HepG2 (cell line): ENCODE data around the gene UBE2L6. TPM values are rescaled to one million over a fixed set of nuclear protein-coding genes. Genes with fewer than 3 reads are reported as not detected.

Experiments used
- ATAC-seq: fragments of 200-7000 bp; cut with Tn5 transposase; 3 replicates; pipeline ENCODE4 v1.9.1; 2020; ENCODE audit warnings: mild to moderate bottlenecking, moderate library complexity
- BruUV-seq: library from RNA; stranded (reverse); fragments of 400-500 nt; replicated peaks from 2 replicates; lab custom pipeline; 2021; lab: Mats Ljungman, UMichigan
- CTCF ChIA-PET: fragments of 300-600 bp; formaldehyde crosslinking; extraction: SDS; loops from one replicate; lab custom pipeline; 2021; ENCODE audit warnings: low total read pairs, inconsistent platforms, low intra/inter-chr PET ratio; lab: Yijun Ruan, JAX
- POLR2A ChIA-PET: fragments of 350-600 bp; sonication (Branson Sonifier 250); formaldehyde crosslinking; loops from one replicate; lab custom pipeline; 2020; ENCODE audit warnings: antibody characterized with exemption, inconsistent platforms; lab: Yijun Ruan, JAX
- DNase-seq: peaks from one replicate; pipeline ENCODE4 v3.0.0-alpha.2; 2015; ENCODE audit warnings: low spot score
- FAIRE-seq: peaks from 3 replicates; lab custom pipeline; 2011; peaks lifted over from hg19 to GRCh38; lab: Jason Lieb, UNC
- H2AFZ ChIP-seq: one replicate; pipeline ENCODE4 v1.6.1; 2011; ENCODE audit warnings: low read length, inconsistent platforms
- H3K27ac ChIP-seq: fragments of 300-600 bp; 3 replicates; pipeline ENCODE4 v1.8.0; 2011; ENCODE audit warnings: mixed run types, mild to moderate bottlenecking, mixed read lengths, low read length, inconsistent platforms; ENCODE audit not compliant: insufficient read depth; ENCODE audit errors: extremely low read length
- H3K27me3 ChIP-seq, 2 experiments: fragments of 200-600 bp in 1 of 2; 2 replicates in 1 of 2; 3 replicates in 1 of 2; pipeline versions ENCODE4 v1.6.0 to v1.8.0; 2011; ENCODE audit warnings: low read length in 2 of 2, mild to moderate bottlenecking in 2 of 2, moderate library complexity in 2 of 2, inconsistent platforms in 1 of 2; ENCODE audit not compliant: insufficient read depth in 2 of 2, control insufficient read depth in 1 of 2
- H3K36me3 ChIP-seq, 2 experiments: fragments of 200-600 bp in 1 of 2; replicated peaks in 1 of 2; 2 replicates in 1 of 2; 3 replicates in 1 of 2; pipeline versions ENCODE4 v1.5.1 to v1.8.0; 2011; ENCODE audit warnings: low read length in 2 of 2, inconsistent platforms in 1 of 2; ENCODE audit not compliant: insufficient read depth in 2 of 2, control insufficient read depth in 1 of 2
- H3K4me1 ChIP-seq: 2 replicates; pipeline ENCODE4 v1.5.1; 2012; ENCODE audit warnings: low read length, inconsistent platforms; ENCODE audit not compliant: insufficient read depth
- H3K4me2 ChIP-seq: 2 replicates; pipeline ENCODE4 v1.6.0; 2011; ENCODE audit warnings: low read depth, low read length, inconsistent platforms
- H3K4me3 ChIP-seq, 3 experiments: fragments of 200-600 bp in 1 of 3; sonication (generic), shearing (Covaris generic) in 1 of 3; replicated peaks in 1 of 3; 2 replicates each; pipeline ENCODE4 v1.5.1; 2011 to 2016; ENCODE audit warnings: low read length in 3 of 3, inconsistent platforms in 2 of 3, low read depth in 2 of 3, mild to moderate bottlenecking in 2 of 3, control low read depth in 1 of 3, mixed read lengths in 1 of 3; ENCODE audit not compliant: insufficient read depth in 1 of 3
- H3K79me2 ChIP-seq: one replicate; pipeline ENCODE4 v1.6.1; 2011; ENCODE audit warnings: low read length, inconsistent platforms; ENCODE audit not compliant: insufficient read depth
- H3K9ac ChIP-seq: 2 replicates; pipeline ENCODE4 v1.6.0; 2011; ENCODE audit warnings: mild to moderate bottlenecking, low read depth, low read length, inconsistent platforms; ENCODE audit not compliant: insufficient read depth
- H3K9me3 ChIP-seq: 2 replicates; pipeline ENCODE4 v1.5.1; 2012; ENCODE audit warnings: mild to moderate bottlenecking, low read length
- H4K20me1 ChIP-seq: 2 replicates; pipeline ENCODE4 v1.6.0; 2011; ENCODE audit warnings: inconsistent platforms, mild to moderate bottlenecking, low read length, moderate library complexity; ENCODE audit not compliant: insufficient read depth
- BRD4 ChIP-seq: sonication (generic); formaldehyde crosslinking; IDR thresholded peaks from 2 replicates; pipeline ENCODE4 v1.4.0; 2020; ENCODE audit warnings: missing genetic modification reagents
- ELF1 ChIP-seq: sonication (generic); formaldehyde crosslinking; IDR thresholded peaks from 2 replicates; pipeline ENCODE4 v1.4.0; 2020; ENCODE audit warnings: missing genetic modification reagents
- PHB2 ChIP-seq: fragments of 450-650 bp; IDR thresholded peaks from 2 replicates; pipeline ENCODE4 v1.6.1; 2018; ENCODE audit not compliant: partially characterized antibody
- SETDB1 ChIP-seq: sonication (generic); formaldehyde crosslinking; IDR thresholded peaks from 2 replicates; pipeline ENCODE4 v1.5.1; 2020; ENCODE audit warnings: missing genetic modification reagents, mild to moderate bottlenecking, borderline replicate concordance
- ZBTB7A ChIP-seq: sonication (generic); formaldehyde crosslinking; IDR thresholded peaks from 2 replicates; pipeline ENCODE4 v1.8.0; 2022; ENCODE audit warnings: mild to moderate bottlenecking, missing genetic modification reagents
- ZNF556 ChIP-seq: sonication (generic); formaldehyde crosslinking; IDR thresholded peaks from 2 replicates; pipeline ENCODE4 v1.4.0; 2020; ENCODE audit warnings: mild to moderate bottlenecking, missing genetic modification reagents, borderline replicate concordance
- ZNF572 ChIP-seq: sonication (generic); formaldehyde crosslinking; IDR thresholded peaks from 2 replicates; pipeline ENCODE4 v1.5.1; 2020; ENCODE audit warnings: mild to moderate bottlenecking, missing genetic modification reagents
- WGBS: methylation state at CpG from one replicate; pipeline ENCODE4 v1.1.6; 2017; ENCODE audit warnings: low lambda C conversion rate; 5-methylcytosine and 5-hydroxymethylcytosine counted together
- in situ Hi-C: cut with HindIII; loops from 2 replicates; pipeline ENCODE4 v1.10.0; 2017; ENCODE audit warnings: low pct_unique_long_range_greater_than_20kb; ENCODE audit not compliant: extremely low pct_ligation_motif_present
- intact Hi-C: fragments of 100-400 bp; cut with micrococcal nuclease; formaldehyde crosslinking; loops from one replicate; pipeline ENCODE4 v1.10.0; 2022; ENCODE audit not compliant: unreplicated experiment
- polyA plus RNA-seq, 8 experiments: library from polyadenylated mRNA; depleted of rRNA in 3 of 8; stranded (reverse) in 7 of 8; unstranded in 1 of 8; fragments of >200 nt; fragmentation: Illumina TruSeq in 4 of 8; extraction: Trizol in 4 of 8; gene quantifications; 2 replicates each; pipeline versions ENCODE4 v1.2.1 to v1.2.3, GENCODE V29; 2011 to 2016; ENCODE audit warnings: low read depth in 4 of 8, missing spikeins in 1 of 8, mixed read lengths in 1 of 8; ENCODE audit not compliant: insufficient read depth in 1 of 8
- total RNA-seq, 5 experiments: library from RNA; depleted of rRNA; stranded (reverse); fragments of >200 nt; fragmentation: Illumina TruSeq; extraction: Trizol; gene quantifications; 2 replicates each; pipeline ENCODE4 v1.2.3, GENCODE V29; 2016; ENCODE audit warnings: low read depth in 1 of 5
- TF ChIP-seq, protein P1 (sequence below): sonication (generic); formaldehyde crosslinking; IDR thresholded peaks from 2 replicates; pipeline ENCODE4 v1.4.0; 2020; ENCODE audit warnings: missing genetic modification reagents, borderline replicate concordance
- TF ChIP-seq, protein P2 (sequence below): sonication (generic); formaldehyde crosslinking; IDR thresholded peaks from 2 replicates; pipeline ENCODE4 v1.8.0; 2022; ENCODE audit warnings: mild to moderate bottlenecking, missing genetic modification reagents

Gene UBE2L6
- total and polyA plus RNA-seq, 2 of the 13 experiments (the other 11 are each of a cell fraction or from before 2014, with no cell fraction given): 30.3 to 30.4 TPM

DNA sequence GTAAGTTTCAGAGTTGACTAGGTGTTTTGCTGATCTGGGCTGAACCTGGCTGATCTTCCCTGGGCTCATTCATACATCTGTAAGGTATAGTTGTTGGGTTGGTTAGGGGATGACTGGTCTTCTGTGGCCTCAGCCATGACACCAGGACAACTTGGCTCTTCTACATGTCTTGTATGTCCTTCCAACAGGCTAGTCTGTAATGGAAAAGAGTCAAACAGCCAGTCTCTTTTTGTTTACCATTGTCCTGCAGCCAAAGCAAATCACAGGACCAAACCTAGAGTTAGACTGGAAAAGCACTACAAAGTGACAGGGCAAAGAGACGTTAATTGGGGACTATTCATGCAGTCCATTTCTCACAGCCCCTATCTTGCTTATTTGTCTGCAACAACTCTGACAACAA, 47.8 kb upstream of the UBE2L6 start:
- WGBS: 79% methylated on average over 1 of the region's 1 CpG
- in situ Hi-C loops: no loop called here
- no peak for DNase-seq
- Histone ChIP-seq H3K36me3 (no peaks in the 10 kb centered on the region), H3K9ac (no peak overlapping the region), H3K4me3 (no peak overlapping the region), H3K4me2 (no peak overlapping the region), H3K27me3 (no peaks in the 10 kb centered on the region), H2AFZ (no peak overlapping the region), H4K20me1 (no peaks in the 10 kb centered on the region), H3K79me2 (no peaks in the 10 kb centered on the region), H3K9me3 (peaks cover 16% of the 10 kb centered on the region), H3K27ac (no peak overlapping the region), H3K4me1 (no peaks in the 10 kb centered on the region)
- ChIA-PET POLR2A (no interaction called here), CTCF (no interaction called here)
- no peak for FAIRE-seq
- no peak for TF ChIP-seq ZNF556 (CRISPR knock-in tag)
- no peak for TF ChIP-seq ELF1
- TF ChIP-seq BRD4: no peak
- TF ChIP-seq, protein P1, sequence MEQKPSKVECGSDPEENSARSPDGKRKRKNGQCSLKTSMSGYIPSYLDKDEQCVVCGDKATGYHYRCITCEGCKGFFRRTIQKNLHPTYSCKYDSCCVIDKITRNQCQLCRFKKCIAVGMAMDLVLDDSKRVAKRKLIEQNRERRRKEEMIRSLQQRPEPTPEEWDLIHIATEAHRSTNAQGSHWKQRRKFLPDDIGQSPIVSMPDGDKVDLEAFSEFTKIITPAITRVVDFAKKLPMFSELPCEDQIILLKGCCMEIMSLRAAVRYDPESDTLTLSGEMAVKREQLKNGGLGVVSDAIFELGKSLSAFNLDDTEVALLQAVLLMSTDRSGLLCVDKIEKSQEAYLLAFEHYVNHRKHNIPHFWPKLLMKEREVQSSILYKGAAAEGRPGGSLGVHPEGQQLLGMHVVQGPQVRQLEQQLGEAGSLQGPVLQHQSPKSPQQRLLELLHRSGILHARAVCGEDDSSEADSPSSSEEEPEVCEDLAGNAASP: no peak
- TF ChIP-seq SETDB1 (CRISPR knock-in tag): no peak
- no peak for TF ChIP-seq ZBTB7A
- intact Hi-C loops: no loop called here
- ATAC-seq: no peak
- no TSS peak for BruUV-seq

DNA sequence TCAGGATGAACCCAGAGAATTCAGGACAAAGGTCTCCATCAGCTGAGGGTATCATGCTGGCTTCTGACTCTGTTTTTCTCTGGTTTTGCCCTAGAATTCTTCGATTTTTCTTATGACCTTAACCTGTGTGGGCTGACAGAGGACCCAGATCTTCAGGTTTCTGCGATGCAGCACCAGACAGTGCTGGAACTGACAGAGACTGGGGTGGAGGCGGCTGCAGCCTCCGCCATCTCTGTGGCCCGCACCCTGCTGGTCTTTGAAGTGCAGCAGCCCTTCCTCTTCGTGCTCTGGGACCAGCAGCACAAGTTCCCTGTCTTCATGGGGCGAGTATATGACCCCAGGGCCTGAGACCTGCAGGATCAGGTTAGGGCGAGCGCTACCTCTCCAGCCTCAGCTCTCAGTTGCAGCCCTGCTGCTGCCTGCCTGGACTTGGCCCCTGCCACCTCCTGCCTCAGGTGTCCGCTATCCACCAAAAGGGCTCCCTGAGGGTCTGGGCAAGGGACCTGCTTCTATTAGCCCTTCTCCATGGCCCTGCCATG, 46.8 kb upstream of the UBE2L6 start:
- in situ Hi-C loops: no loop called here
- no peak overlapping the region for H3K27ac ChIP-seq
- no TSS peak for BruUV-seq
- H3K9me3 ChIP-seq: peaks cover 8% of the 10 kb centered on the region
- intact Hi-C loops: no loop called here
- DNase-seq: no peak
- no peaks in the 10 kb centered on the region for H4K20me1 ChIP-seq
- no peak for FAIRE-seq
- H3K4me2 ChIP-seq: no peak overlapping the region
- ATAC-seq: no peak
- H3K9ac ChIP-seq: no peak overlapping the region
- H3K79me2 ChIP-seq: no peaks in the 10 kb centered on the region
- WGBS: 69% methylated on average over 7 of the region's 10 CpGs
- H3K36me3 ChIP-seq: no peaks in the 10 kb centered on the region
- no peak overlapping the region for H3K4me3 ChIP-seq
- H2AFZ ChIP-seq: no peak overlapping the region
- ChIA-PET POLR2A (no interaction called here), CTCF (no interaction called here)
- H3K27me3 ChIP-seq: no peaks in the 10 kb centered on the region
- no peaks in the 10 kb centered on the region for H3K4me1 ChIP-seq
- TF ChIP-seq PHB2: no peak
- no peak for TF ChIP-seq ZNF572
- TF ChIP-seq, protein P2, sequence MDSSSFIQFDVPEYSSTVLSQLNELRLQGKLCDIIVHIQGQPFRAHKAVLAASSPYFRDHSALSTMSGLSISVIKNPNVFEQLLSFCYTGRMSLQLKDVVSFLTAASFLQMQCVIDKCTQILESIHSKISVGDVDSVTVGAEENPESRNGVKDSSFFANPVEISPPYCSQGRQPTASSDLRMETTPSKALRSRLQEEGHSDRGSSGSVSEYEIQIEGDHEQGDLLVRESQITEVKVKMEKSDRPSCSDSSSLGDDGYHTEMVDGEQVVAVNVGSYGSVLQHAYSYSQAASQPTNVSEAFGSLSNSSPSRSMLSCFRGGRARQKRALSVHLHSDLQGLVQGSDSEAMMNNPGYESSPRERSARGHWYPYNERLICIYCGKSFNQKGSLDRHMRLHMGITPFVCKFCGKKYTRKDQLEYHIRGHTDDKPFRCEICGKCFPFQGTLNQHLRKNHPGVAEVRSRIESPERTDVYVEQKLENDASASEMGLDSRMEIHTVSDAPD: no peak
